Measurements from ENCODE around the gene CDH23.

Gene CDH23

DNA sequence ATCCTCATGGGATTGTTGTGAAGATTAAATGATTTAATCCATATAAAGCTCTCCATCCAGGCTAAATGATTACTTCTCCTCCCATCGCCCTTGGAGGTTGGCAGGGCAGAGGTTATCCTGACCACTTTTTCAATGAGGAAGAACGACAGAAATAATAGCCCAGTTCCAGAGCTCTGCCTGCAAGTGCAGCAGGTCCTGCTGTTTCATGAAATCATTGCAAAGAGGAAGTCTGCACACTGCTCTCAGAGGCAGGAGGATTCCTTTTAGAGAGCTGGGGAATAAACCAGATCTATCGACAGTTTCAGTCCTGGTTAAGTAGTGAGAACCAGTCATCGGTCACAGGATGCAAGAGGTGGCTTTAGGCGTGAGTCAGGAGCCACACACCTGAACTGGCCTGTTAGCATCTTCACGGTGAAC is 25.0 kb upstream of the CDH23 start:
- DNase-seq: no peak

DNA sequence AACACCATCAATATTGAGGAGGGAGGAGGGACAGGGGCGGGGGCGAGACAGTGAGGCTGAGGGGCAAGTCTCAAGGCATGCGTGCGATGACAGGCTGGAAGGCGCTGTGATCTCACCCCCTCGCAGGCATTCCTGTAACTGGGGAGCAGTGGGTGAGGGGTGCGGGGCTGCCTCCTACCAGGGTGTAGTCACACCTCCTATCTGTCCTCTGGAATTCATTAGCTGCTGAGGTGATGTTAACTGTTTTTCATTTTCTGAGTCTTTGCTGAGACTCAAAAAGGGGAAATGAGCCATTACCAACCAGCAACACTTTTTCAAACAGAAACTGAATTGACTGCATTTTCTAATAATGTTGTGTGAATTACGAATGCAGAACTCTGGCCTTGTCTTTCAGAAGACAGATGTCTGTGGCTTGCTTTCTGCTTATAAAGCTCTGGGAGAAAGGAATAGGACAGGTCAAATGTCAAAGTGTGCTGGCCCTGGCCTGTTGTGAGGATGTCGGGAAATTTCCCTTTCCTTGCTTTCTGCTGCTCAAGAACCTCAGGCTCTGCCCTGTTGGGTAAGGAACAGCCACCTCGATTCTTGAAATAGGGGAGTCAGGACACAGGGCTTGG is 23.7 kb upstream of the CDH23 start:
- DNase-seq: no peak

DNA sequence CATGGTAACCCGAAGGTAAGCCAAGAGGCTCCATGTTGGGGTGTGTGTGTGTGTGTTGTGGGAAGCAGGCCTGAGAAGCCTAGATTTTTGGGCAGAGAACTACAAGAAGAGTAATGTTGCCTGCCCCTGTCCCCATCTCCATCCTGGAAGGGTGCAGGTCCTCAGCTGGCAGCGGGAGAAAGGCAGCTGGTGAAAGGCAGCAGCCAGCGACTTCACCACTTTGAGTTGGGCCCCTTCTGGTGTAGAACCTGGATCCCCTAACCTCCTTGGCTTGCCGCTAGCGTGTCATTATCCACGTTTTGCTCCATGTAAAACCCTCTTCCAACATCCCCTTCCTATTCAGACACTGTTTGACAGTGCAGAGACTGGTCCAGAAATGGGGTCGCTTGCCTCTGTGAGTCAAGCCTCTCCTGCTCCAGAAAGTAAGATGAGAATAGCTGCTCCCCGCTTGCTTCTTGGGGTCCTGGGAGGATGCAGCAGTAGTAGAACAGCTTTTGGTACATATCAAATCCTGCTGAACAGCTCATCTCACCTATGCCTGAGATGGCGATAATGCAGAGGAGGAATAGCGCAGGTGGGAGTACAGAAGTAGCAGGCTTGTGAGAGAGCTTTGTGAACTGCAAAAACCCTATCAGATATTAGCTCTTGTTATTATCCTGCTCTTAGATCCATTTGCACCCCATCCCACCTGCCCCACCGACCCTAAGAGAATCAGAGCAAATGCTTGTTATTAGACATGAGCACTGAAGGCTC is 22.1 kb upstream of the CDH23 start:
- DNase-seq: no peak

GRCh38 chr10:71375952-71376351 is 20.8 kb upstream of the CDH23 start:
- DNase-seq: no peak

DNA sequence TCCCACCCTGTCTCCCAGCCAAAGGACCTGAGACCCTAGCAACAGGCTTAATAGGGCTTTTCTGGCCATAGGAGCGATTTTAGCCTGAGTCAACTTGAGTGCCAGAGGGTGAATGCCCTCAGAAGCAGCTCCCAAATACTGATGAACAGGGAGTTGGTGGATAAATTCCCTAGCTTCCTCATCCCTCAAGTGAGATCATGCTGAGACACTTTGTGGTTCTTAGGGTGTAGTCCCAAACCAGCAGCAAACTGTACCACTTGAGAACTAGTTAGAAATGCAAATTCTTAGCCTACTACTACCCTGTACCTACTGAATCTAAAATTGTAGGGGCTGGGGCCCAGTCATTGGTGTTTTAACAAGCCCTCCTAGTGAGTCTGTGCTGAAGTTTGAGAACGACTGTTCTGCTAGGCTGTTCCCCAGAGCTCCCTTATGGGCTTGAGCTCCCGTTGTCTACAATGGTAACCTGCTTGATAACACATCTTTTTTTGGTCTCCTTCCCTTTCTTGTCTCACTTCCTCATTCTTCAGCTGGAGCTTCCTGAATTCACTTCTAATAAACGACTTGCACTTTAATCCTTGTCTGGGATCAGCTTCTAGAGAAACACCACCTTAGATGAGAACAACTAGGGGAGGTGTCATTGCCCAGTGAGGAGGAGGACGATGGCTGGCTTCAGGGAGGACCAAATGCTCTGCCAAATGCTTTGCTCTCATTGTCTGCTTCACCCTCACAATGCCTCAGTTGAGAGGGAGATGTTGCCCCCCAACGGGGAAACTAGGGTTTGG is 18.2 kb upstream of the CDH23 start:
- no peak for DNase-seq

GRCh38 chr10:71379118-71379766 is 17.5 kb upstream of the CDH23 start:
- no peak for DNase-seq

DNA sequence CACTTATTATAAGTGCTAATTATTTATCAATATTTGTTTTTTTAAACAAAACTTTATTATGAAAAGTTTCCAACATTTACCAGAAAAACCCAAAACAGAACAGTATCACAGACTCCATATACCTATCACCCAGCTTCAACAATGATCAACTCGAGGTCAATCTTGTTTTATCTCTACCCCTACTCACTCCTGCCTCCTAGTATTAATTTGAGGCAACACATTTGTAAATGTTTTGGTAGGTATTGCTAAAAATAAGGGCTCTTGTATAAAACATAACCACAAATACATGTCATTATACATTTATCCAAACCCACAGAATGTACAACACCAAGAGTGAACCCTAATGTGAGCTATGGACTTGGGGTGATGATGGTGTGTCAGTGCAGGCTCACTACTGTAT is 15.9 kb upstream of the CDH23 start:
- DNase-seq: no peak

DNA sequence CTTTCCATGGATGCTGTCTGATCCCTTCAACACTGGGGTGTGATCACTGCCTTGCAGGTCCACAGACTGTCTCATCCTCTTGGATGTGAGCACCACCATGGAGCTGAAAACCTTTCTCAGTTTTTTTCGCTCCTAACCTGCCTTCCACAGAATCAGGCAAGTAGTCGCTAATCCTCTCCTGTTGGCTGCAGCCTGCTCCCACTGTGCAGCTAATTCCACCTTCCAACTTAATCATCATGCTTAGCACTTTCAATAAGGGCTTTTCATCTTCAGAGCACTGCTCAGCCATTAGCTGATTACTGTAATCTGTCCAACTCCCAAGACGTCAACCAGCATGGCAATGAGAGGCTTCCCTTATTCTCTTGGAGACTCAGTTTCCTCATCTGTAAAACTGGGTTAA is 15.1 kb upstream of the CDH23 start:
- no peak for DNase-seq

GRCh38 chr10:71382028-71382427 is 14.7 kb upstream of the CDH23 start:
- no peak for DNase-seq

DNA sequence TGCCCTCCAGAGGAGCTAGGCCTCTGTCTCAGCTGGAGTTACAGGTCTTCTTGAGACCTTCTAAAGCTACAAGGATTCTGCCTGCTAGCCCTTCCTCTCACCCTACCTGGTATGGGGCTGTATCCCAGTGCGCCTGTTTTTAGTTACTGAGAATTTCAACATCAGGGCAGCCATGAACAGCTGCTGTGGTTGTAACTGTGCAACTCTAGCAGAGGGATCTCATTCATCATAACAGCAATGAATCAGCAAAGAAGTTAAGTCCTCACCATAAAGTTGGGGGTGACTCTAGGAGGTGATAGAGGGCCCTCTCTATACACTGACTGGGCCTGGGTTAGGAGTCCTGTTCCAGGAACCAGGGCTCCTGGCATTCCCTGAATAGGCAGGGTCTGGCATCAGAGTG is 14.0 kb upstream of the CDH23 start:
- no peak for DNase-seq

- DNase-seq: peak; percentile 54
These were observed 12.6 kb upstream of the CDH23 start for GRCh38 chr10:71383972-71384687.

- DNase-seq: no peak
These were observed 8.5 kb upstream of the CDH23 start for GRCh38 chr10:71388171-71388570.

GRCh38 chr10:71388583-71389310 is 8.0 kb upstream of the CDH23 start:
- DNase-seq: no peak

DNA sequence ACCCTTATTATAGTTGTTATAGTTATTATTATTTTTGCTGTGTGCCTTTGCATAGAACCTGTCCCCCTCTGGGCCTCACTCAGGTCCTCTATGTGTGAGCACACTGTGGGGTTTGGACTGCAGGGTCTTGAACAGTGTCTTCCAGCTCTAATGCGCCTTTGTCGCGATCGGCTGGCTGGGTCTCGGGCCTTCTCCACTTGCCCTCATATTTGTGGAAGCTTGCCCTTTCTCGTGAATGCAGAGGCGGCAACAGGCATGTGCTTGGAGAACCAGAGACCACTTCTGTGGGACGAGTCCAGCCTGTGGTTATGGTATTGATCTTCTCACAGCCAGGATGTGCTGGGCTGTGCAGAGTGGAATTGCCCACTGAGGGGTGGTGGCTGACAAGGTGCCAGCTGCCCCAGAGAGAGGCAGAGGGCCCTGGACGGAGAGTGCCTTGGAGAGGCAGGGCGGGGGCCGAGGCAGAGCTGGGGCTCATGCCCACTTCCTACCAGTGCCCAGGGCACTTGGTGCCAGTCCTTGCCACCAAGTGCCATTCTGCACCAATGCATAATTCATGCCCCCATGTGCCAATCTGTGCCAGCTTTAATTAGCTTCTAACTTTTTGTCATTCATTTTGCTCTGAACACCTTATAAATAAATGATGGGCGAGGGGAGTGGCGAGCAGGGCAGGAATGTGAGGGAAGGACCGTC is 6.8 kb upstream of the CDH23 start:
- DNase-seq: no peak

DNA sequence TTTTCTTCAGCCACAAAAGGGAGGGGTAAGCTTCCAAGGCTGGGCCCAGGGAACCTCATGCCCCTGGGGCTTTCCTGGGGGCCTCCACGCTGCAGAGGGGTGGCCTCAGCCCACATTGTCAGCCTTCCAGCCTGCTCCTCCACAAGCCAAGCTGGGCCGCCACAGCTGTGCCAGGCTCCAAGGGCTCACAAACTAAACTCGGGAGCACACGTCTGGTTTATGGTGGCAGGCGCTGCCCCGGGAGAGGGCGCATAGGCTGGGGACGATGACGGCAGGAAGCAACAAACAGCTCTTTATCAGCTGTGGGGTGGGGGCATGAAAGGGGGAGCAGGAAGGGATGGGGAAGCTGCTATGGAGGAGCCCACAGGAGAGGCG is 6.3 kb upstream of the CDH23 start:
- no peak for DNase-seq

GRCh38 chr10:71390921-71391690 is 5.6 kb upstream of the CDH23 start:
- DNase-seq: no peak

GRCh38 chr10:71391701-71392100 is 5.0 kb upstream of the CDH23 start:
- no peak for DNase-seq

- no peak for DNase-seq
These were observed 4.4 kb upstream of the CDH23 start for GRCh38 chr10:71392292-71392691.

- DNase-seq: no peak
These were observed 3.6 kb upstream of the CDH23 start for GRCh38 chr10:71392791-71393781.

Measured in activated effector memory CD4-positive, alpha-beta T cell treated with Interleukin-2 at 50 U/mL for 16 hours (primary cell).